A673 (cell line): ENCODE results near the gene GABRG3. TPM values are rescaled to one million over a fixed set of nuclear protein-coding genes. Genes with fewer than 3 reads are reported as not detected.

Experiments used
- BruUV-seq: library from RNA; stranded (reverse); fragments of 400-500 nt; replicated peaks from 2 replicates; lab custom pipeline; 2021; lab: Mats Ljungman, UMichigan
- CTCF ChIA-PET: fragments of 300-600 bp; sonication (Branson Sonifier 250); formaldehyde crosslinking; loops from one replicate; lab custom pipeline; 2022; ENCODE audit warnings: antibody characterized with exemption; lab: Charles Lee
- POLR2A ChIA-PET: fragments of 300-600 bp; sonication (Branson Sonifier 250); formaldehyde crosslinking; loops from one replicate; lab custom pipeline; 2022; ENCODE audit warnings: antibody characterized with exemption; ENCODE audit not compliant: low non-redundant PET; lab: Charles Lee
- DNase-seq: peaks from one replicate; pipeline ENCODE4 v3.0.0-alpha.2; 2015; ENCODE audit warnings: low spot score
- H3K27ac ChIP-seq: fragments of 200-600 bp; sonication (generic); 2 replicates; pipeline ENCODE4 v1.5.1; 2016; ENCODE audit warnings: mixed run types, low read depth, mild to moderate bottlenecking, mixed read lengths, antibody characterized with exemption, low read length; ENCODE audit not compliant: poor library complexity, severe bottlenecking
- H3K27me3 ChIP-seq: fragments of 200-600 bp; sonication (generic); replicated peaks from 2 replicates; pipeline ENCODE4 v1.6.1; 2017; ENCODE audit warnings: mixed run types, low read depth, mild to moderate bottlenecking, mixed read lengths, antibody characterized with exemption, low read length; ENCODE audit not compliant: insufficient read depth, poor library complexity
- H3K36me3 ChIP-seq: fragments of 200-600 bp; sonication (generic); 2 replicates; pipeline ENCODE4 v1.6.1; 2016; ENCODE audit warnings: mixed run types, mild to moderate bottlenecking, mixed read lengths, antibody characterized with exemption, low read length; ENCODE audit not compliant: insufficient read depth, poor library complexity, severe bottlenecking
- H3K4me1 ChIP-seq: fragments of 200-600 bp; sonication (generic); 2 replicates; pipeline ENCODE4 v1.6.1; 2017; ENCODE audit warnings: mixed run types, mild to moderate bottlenecking, mixed read lengths, antibody characterized with exemption, low read length; ENCODE audit not compliant: insufficient read depth, poor library complexity, severe bottlenecking
- H3K4me3 ChIP-seq: fragments of 200-600 bp; sonication (generic); 2 replicates; pipeline ENCODE4 v1.5.1; 2016; ENCODE audit warnings: low read depth, mixed run types, mild to moderate bottlenecking, mixed read lengths, low read length; ENCODE audit not compliant: poor library complexity, severe bottlenecking
- H3K9me3 ChIP-seq: fragments of 200-600 bp; sonication (generic); 2 replicates; pipeline ENCODE4 v1.6.1; 2016; ENCODE audit warnings: mixed run types, low read depth, mild to moderate bottlenecking, mixed read lengths, antibody characterized with exemption, low read length; ENCODE audit not compliant: poor library complexity, severe bottlenecking
- CTCF ChIP-seq: fragments of 300-800, 200-600 bp; sonication (generic); conservative IDR thresholded peaks from 2 replicates; pipeline ENCODE4 v1.5.1; 2017; ENCODE audit warnings: low read depth, mild to moderate bottlenecking, antibody characterized with exemption, low read length, moderate library complexity, mixed read lengths
- EZH2 ChIP-seq: fragments of 200-600 bp; sonication (generic); IDR thresholded peaks from 2 replicates; pipeline ENCODE4 v1.6.1; 2017; ENCODE audit warnings: borderline replicate concordance, low read depth, mild to moderate bottlenecking, mixed read lengths, antibody characterized with exemption, low read length; ENCODE audit not compliant: poor library complexity, severe bottlenecking
- intact Hi-C: fragments of 100-400 bp; cut with micrococcal nuclease; formaldehyde crosslinking; loops from one replicate; pipeline ENCODE4 v1.10.0; 2022; ENCODE audit not compliant: unreplicated experiment
- total RNA-seq: library from RNA; stranded (reverse); gene quantifications from 2 replicates; pipeline ENCODE4 v1.2.3, GENCODE V29; 2021

Gene GABRG3
- total RNA-seq, 1 experiment from 2014 or later = not detected

- TF ChIP-seq CTCF (no peak), EZH2 (no peak)
- POLR2A ChIA-PET = no interaction called here
- H3K36me3 ChIP-seq = no peaks in the 10 kb centered on the region
- CTCF ChIA-PET = no interaction called here
- BruUV-seq = no TSS peak
- H3K27me3 ChIP-seq = no peaks in the 10 kb centered on the region
- H3K4me3 ChIP-seq = no peak overlapping the region
- intact Hi-C loops = no loop called here
- H3K9me3 ChIP-seq = peaks cover 45% of the 10 kb centered on the region
- no peaks in the 10 kb centered on the region for H3K4me1 ChIP-seq
- no peak for DNase-seq
- no peak overlapping the region for H3K27ac ChIP-seq
Observed at GRCh38 chr15:27426805-27427204, 455.8 kb downstream of the GABRG3 start.

- ChIA-PET POLR2A (no interaction called here), CTCF (no interaction called here)
- no peak for DNase-seq
- Histone ChIP-seq H3K4me1 (no peaks in the 10 kb centered on the region), H3K36me3 (no peaks in the 10 kb centered on the region), H3K27ac (no peak overlapping the region), H3K9me3 (peaks cover 45% of the 10 kb centered on the region), H3K27me3 (no peaks in the 10 kb centered on the region), H3K4me3 (no peak overlapping the region)
- no TSS peak for BruUV-seq
- intact Hi-C loops = no loop called here
- TF ChIP-seq CTCF (no peak), EZH2 (no peak)
Observed at GRCh38 chr15:27427276-27427675, 456.3 kb downstream of the GABRG3 start.

GRCh38 chr15:27428151-27428550, 457.2 kb downstream of the GABRG3 start:
- Histone ChIP-seq H3K4me1 (no peaks in the 10 kb centered on the region), H3K4me3 (no peak overlapping the region), H3K36me3 (no peaks in the 10 kb centered on the region), H3K9me3 (peaks cover 41% of the 10 kb centered on the region), H3K27me3 (no peaks in the 10 kb centered on the region), H3K27ac (no peak overlapping the region)
- POLR2A ChIA-PET = no interaction called here
- DNase-seq = no peak
- no peak for TF ChIP-seq CTCF
- TF ChIP-seq EZH2 = no peak
- CTCF ChIA-PET = no interaction called here
- no TSS peak for BruUV-seq
- intact Hi-C loops = no loop called here
